NCI-H2196 (cell line): ENCODE results near the gene WDR35.

Source experiments
- DNase-seq: peaks from one replicate; lab custom pipeline; 2025; ENCODE audit not compliant: unreplicated experiment; lab: John Stamatoyannopoulos, UW

Gene WDR35

GRCh38 chr2:19989667-19990415 is at the start of gene WDR35:
TSS of gene WDR35 (minus strand) at chr2:19990105. CDS start at chr2:19990015, 90 bp downstream.
- peak; percentile 96 for DNase-seq

GRCh38 chr2:20037660-20038059 is 47.8 kb upstream of the WDR35 start:
- DNase-seq, result no peak

- no peak for DNase-seq
These were observed 46.2 kb upstream of the WDR35 start for GRCh38 chr2:20035955-20036666.

GRCh38 chr2:20034821-20035220 is 44.9 kb upstream of the WDR35 start:
- DNase-seq, result no peak

- no peak for DNase-seq
These were observed 44.3 kb upstream of the WDR35 start for GRCh38 chr2:20034218-20034617.

GRCh38 chr2:20033322-20033721 is 43.4 kb upstream of the WDR35 start:
- no peak for DNase-seq

- no peak for DNase-seq
These were observed 40.3 kb upstream of the WDR35 start for GRCh38 chr2:20030224-20030623.

- no peak for DNase-seq
These were observed 38.0 kb upstream of the WDR35 start for GRCh38 chr2:20027705-20028434.

GRCh38 chr2:20027260-20027677 is 37.4 kb upstream of the WDR35 start:
- no peak for DNase-seq

- DNase-seq, result no peak
These were observed 35.3 kb upstream of the WDR35 start for GRCh38 chr2:20025065-20025786.

- no peak for DNase-seq
These were observed 33.8 kb upstream of the WDR35 start for GRCh38 chr2:20023688-20024087.

GRCh38 chr2:20021405-20022009 is 31.6 kb upstream of the WDR35 start:
- DNase-seq, result no peak

- no peak for DNase-seq
These were observed 29.8 kb upstream of the WDR35 start for GRCh38 chr2:20019747-20020146.

- no peak for DNase-seq
These were observed 28.8 kb upstream of the WDR35 start for GRCh38 chr2:20018601-20019152.

- no peak for DNase-seq
These were observed 26.4 kb upstream of the WDR35 start for GRCh38 chr2:20016346-20016745.

GRCh38 chr2:20015482-20016083 is 25.7 kb upstream of the WDR35 start:
- DNase-seq, result peak; percentile 38

GRCh38 chr2:20013126-20013849 is 23.4 kb upstream of the WDR35 start:
- no peak for DNase-seq

- no peak for DNase-seq
These were observed 22.6 kb upstream of the WDR35 start, which contains the start of gene MATN3 for GRCh38 chr2:20012282-20013125. TSS of gene MATN3 (minus strand) at chr2:20012668. CDS start at chr2:20012631, 37 bp downstream.

- no peak for DNase-seq
These were observed 22.1 kb upstream of the WDR35 start for GRCh38 chr2:20012032-20012281.
